ENCODE measurements around the gene TMEM86A. TPM values are rescaled to one million over a fixed set of nuclear protein-coding genes. Genes with fewer than 3 reads are reported as not detected.
A peak's percentile ranks its signal among the peaks of the same experiment; 100 is the strongest.

TMEM86A gene
- total and polyA plus RNA-seq, 7 donors = 0.76 to 3.9 (median 2.4) TPM

- peak; percentile 46 to 79 (median 56) for ATAC-seq
- TF ChIP-seq CTCF (IDR thresholded peaks at IDR 0.05) = no peak
- H3K4me1 ChIP-seq = peaks cover 8% of the 10 kb centered on the region
- H3K27me3 ChIP-seq (ENCODE audit: insufficient read depth in 3 of 3, low read length in 2 of 3) = peaks cover 0 to 6% (median 0%) of the 10 kb centered on the region in 3 donors
- DNase-seq = peak; percentile 52 to 77
- 16 to 24% (median 22%) methylated on average over 28 to 34 of the region's 34 CpGs for WGBS, 3 donors
- H3K36me3 ChIP-seq (ENCODE audit: insufficient read depth in 1 of 2, low read depth in 1 of 2) = peaks cover 0 to 15% of the 10 kb centered on the region in 2 donors
- no peaks in the 10 kb centered on the region for H3K9me3 ChIP-seq
- intact Hi-C loops (cut with DNase I) = no loop called here
- H3K4me3 ChIP-seq = peak overlapping the region; percentile 58
- no peak overlapping the region for H3K27ac ChIP-seq
Observed at GRCh38 chr11:18706330-18707243, 8.0 kb downstream of the TMEM86A start.

GRCh38 chr11:18707811-18708340 is 9.3 kb downstream of the TMEM86A start:
- DNase-seq = no peak
- Histone ChIP-seq H3K27ac (no peak overlapping the region), H3K4me1 (peaks cover 8% of the 10 kb centered on the region), H3K4me3 (no peak overlapping the region), H3K36me3 (ENCODE audit: insufficient read depth in 1 of 2, low read depth in 1 of 2) (peaks cover 0 to 2% of the 10 kb centered on the region in 2 donors), H3K27me3 (ENCODE audit: insufficient read depth in 3 of 3, low read length in 2 of 3) (peaks cover 0 to 6% (median 0%) of the 10 kb centered on the region in 3 donors), H3K9me3 (no peaks in the 10 kb centered on the region)
- no peak for TF ChIP-seq CTCF (IDR thresholded peaks at IDR 0.05)
- intact Hi-C loops (cut with DNase I) = no loop called here
- WGBS, 3 donors = 86 to 90% (median 87%) methylated on average over 12 of the region's 12 CpGs
- ATAC-seq = no peak

- intact Hi-C loops (cut with DNase I) = no loop called here
- H3K27me3 ChIP-seq (ENCODE audit: insufficient read depth in 3 of 3, low read length in 2 of 3) = peaks cover 0 to 6% (median 0%) of the 10 kb centered on the region in 3 donors
- no peaks in the 10 kb centered on the region for H3K9me3 ChIP-seq
- no peak overlapping the region for H3K4me3 ChIP-seq
- WGBS, 3 donors = 90 to 93% (median 93%) methylated on average over 4 of the region's 4 CpGs
- peaks cover 8% of the 10 kb centered on the region for H3K4me1 ChIP-seq
- ATAC-seq = no peak
- no peak overlapping the region for H3K27ac ChIP-seq
- H3K36me3 ChIP-seq (ENCODE audit: insufficient read depth in 1 of 2, low read depth in 1 of 2) = no peaks in the 10 kb centered on the region
- no peak for DNase-seq
- TF ChIP-seq CTCF (IDR thresholded peaks at IDR 0.05) = no peak
Observed at GRCh38 chr11:18709414-18709813, 10.8 kb downstream of the TMEM86A start.

GRCh38 chr11:18710545-18710944 is 12.0 kb downstream of the TMEM86A start:
- Histone ChIP-seq H3K36me3 (ENCODE audit: insufficient read depth in 1 of 2, low read depth in 1 of 2) (no peaks in the 10 kb centered on the region), H3K4me1 (peaks cover 6% of the 10 kb centered on the region), H3K9me3 (no peaks in the 10 kb centered on the region), H3K27ac (no peak overlapping the region), H3K27me3 (ENCODE audit: insufficient read depth in 3 of 3, low read length in 2 of 3) (peaks cover 0 to 6% (median 0%) of the 10 kb centered on the region in 3 donors), H3K4me3 (no peak overlapping the region)
- TF ChIP-seq CTCF (IDR thresholded peaks at IDR 0.05) = no peak
- 63 to 79% (median 71%) methylated on average over 5 of the region's 5 CpGs for WGBS, 3 donors
- ATAC-seq (no peak), DNase-seq (no peak)
- intact Hi-C loops (cut with DNase I) = no loop called here

Data from psoas muscle (tissue), 8 donors.